Measurements from ENCODE around the gene OR2C1. TPM values are rescaled to one million over a fixed set of nuclear protein-coding genes. Genes with fewer than 3 reads are reported as not detected.
A peak's percentile ranks its signal among the peaks of the same experiment; 100 is the strongest.

Gene OR2C1
- total and polyA plus RNA-seq, 5 experiments from 2014 or later, result 0.39 TPM; not detected in 3

GRCh38 chr16:3356118-3356517, 429 bp downstream of the OR2C1 start:
- POLR2A ChIA-PET, result no interaction called here
- H3K4me1 Mint-ChIP-seq, result peaks cover 0 to 8% (median 4%) of the 10 kb centered on the region in 4 donors
- DNase-seq (no peak), ATAC-seq (no peak)
- H3K27me3 Mint-ChIP-seq, result peaks cover 12 to 27% (median 21%) of the 10 kb centered on the region in 5 donors
- H3K36me3 Mint-ChIP-seq, result peaks cover 6 to 32% (median 24%) of the 10 kb centered on the region in 3 donors
- H3K4me3 Mint-ChIP-seq, result no peak overlapping the region
- H3K27ac Mint-ChIP-seq, result peak overlapping the region in 1 of 10 donors; percentile 57
- peaks cover 0 to 22% (median 12%) of the 10 kb centered on the region in 9 donors for H3K9me3 Mint-ChIP-seq

GRCh38 chr16:3358871-3359270, 3.2 kb downstream of the OR2C1 start:
- POLR2A ChIA-PET, result interaction anchor here (0.7 to 0.8 kb wide), 2 partner anchors 74 to 83 kb away, joined by 3 to 5 read pairs; no protein-coding TSS in a partner anchor
- Mint-ChIP-seq H3K9me3 (peaks cover 0 to 41% (median 13%) of the 10 kb centered on the region in 9 donors), H3K27ac (no peak overlapping the region), H3K27me3 (peaks cover 17 to 31% (median 26%) of the 10 kb centered on the region in 5 donors), H3K4me1 (peaks cover 0 to 6% (median 2%) of the 10 kb centered on the region in 4 donors), H3K4me3 (no peak overlapping the region), H3K36me3 (peaks cover 6 to 36% (median 23%) of the 10 kb centered on the region in 3 donors)
- ATAC-seq, result no peak
- no peak for DNase-seq

- peaks cover 0 to 61% (median 26%) of the 10 kb centered on the region in 9 donors for H3K9me3 Mint-ChIP-seq
Observed at GRCh38 chr16:3362931-3363330, 7.2 kb downstream of the OR2C1 start.

GRCh38 chr16:3363793-3364192, 8.1 kb downstream of the OR2C1 start:
- peak overlapping the region in 4 of 10 donors; percentile 31 to 79 (median 54) for H3K27ac Mint-ChIP-seq
- peaks cover 4 to 32% (median 19%) of the 10 kb centered on the region in 3 donors for H3K36me3 Mint-ChIP-seq
- no peak for ATAC-seq
- peaks cover 4 to 12% (median 6%) of the 10 kb centered on the region in 4 donors for H3K4me1 Mint-ChIP-seq
- peaks cover 13 to 22% (median 20%) of the 10 kb centered on the region in 5 donors for H3K27me3 Mint-ChIP-seq
- peaks cover 0 to 61% (median 26%) of the 10 kb centered on the region in 9 donors for H3K9me3 Mint-ChIP-seq
- DNase-seq, result no peak
- H3K4me3 Mint-ChIP-seq, result peak overlapping the region in 1 of 10 donors; percentile 84
- POLR2A ChIA-PET, result interaction anchor here (1.2 kb wide), 1 partner anchor 37 kb away, joined by 3 read pairs; the partner anchor contains the start of genes ZNF174 and ZSCAN32

More at GRCh38 chr16:3362931-3363330, 7.2 kb downstream of the OR2C1 start:
- peaks cover 13 to 24% (median 20%) of the 10 kb centered on the region in 5 donors for H3K27me3 Mint-ChIP-seq
- POLR2A ChIA-PET, result interaction anchor here (1.2 kb wide), 1 partner anchor 38 kb away, joined by 3 read pairs; the partner anchor contains the start of genes ZNF174 and ZSCAN32
- no peak overlapping the region for H3K4me3 Mint-ChIP-seq
- peaks cover 4 to 12% (median 6%) of the 10 kb centered on the region in 4 donors for H3K4me1 Mint-ChIP-seq
- ATAC-seq (no peak), DNase-seq (no peak)
- no peak overlapping the region for H3K27ac Mint-ChIP-seq
- peaks cover 4 to 32% (median 19%) of the 10 kb centered on the region in 3 donors for H3K36me3 Mint-ChIP-seq

GRCh38 chr16:3364774-3365427, 9.2 kb downstream of the OR2C1 start:
- DNase-seq (peak; percentile 69 to 96 (median 89)), ATAC-seq (peak; percentile 93)
- Mint-ChIP-seq H3K4me3 (peak overlapping the region; percentile 77 to 93 (median 86)), H3K4me1 (peaks cover 4 to 12% (median 6%) of the 10 kb centered on the region in 4 donors), H3K27ac (peak overlapping the region; percentile 84 to 96 (median 92)), H3K36me3 (peaks cover 2 to 31% (median 19%) of the 10 kb centered on the region in 3 donors), H3K27me3 (peaks cover 13 to 19% (median 15%) of the 10 kb centered on the region in 5 donors), H3K9me3 (peaks cover 0 to 61% (median 22%) of the 10 kb centered on the region in 9 donors)
- POLR2A ChIA-PET, result interaction anchor here (0.5 to 2.0 kb wide), 19 partner anchors 9 to 354 kb away, joined by 3 to 27 read pairs (median 4); partner anchors contain the start of genes CLUAP1, NAA60, TIGD7 and ZNF174

- Mint-ChIP-seq H3K4me3 (no peak overlapping the region), H3K36me3 (peaks cover 5 to 29% (median 18%) of the 10 kb centered on the region in 3 donors)
Observed at GRCh38 chr16:3369073-3369472, 13.4 kb downstream of the OR2C1 start.

GRCh38 chr16:3375680-3376079, 20.0 kb downstream of the OR2C1 start:
- H3K27me3 Mint-ChIP-seq, result no peaks in the 10 kb centered on the region
- no peak for ATAC-seq
- POLR2A ChIA-PET, result interaction anchor here (1.4 kb wide), 1 partner anchor 11 kb away, joined by 3 read pairs; no protein-coding TSS in a partner anchor
- peaks cover 18 to 81% (median 57%) of the 10 kb centered on the region in 9 donors for H3K9me3 Mint-ChIP-seq
- DNase-seq, result no peak
- H3K27ac Mint-ChIP-seq, result peak overlapping the region in 1 of 10 donors; percentile 40
- H3K36me3 Mint-ChIP-seq, result peaks cover 20 to 74% (median 66%) of the 10 kb centered on the region in 3 donors
- peaks cover 0 to 3% (median under 1%) of the 10 kb centered on the region in 4 donors for H3K4me1 Mint-ChIP-seq
- H3K4me3 Mint-ChIP-seq, result no peak overlapping the region

More at GRCh38 chr16:3369073-3369472, 13.4 kb downstream of the OR2C1 start:
- H3K4me1 Mint-ChIP-seq, result peaks cover 4 to 12% (median 6%) of the 10 kb centered on the region in 4 donors
- POLR2A ChIA-PET, result no interaction called here
- peaks cover 0 to 33% (median 19%) of the 10 kb centered on the region in 9 donors for H3K9me3 Mint-ChIP-seq
- no peak for DNase-seq
- ATAC-seq, result no peak
- no peaks in the 10 kb centered on the region for H3K27me3 Mint-ChIP-seq
- no peak overlapping the region for H3K27ac Mint-ChIP-seq

- Mint-ChIP-seq H3K9me3 (peaks cover 18 to 99% (median 70%) of the 10 kb centered on the region in 9 donors), H3K36me3 (peaks cover 39 to 90% (median 83%) of the 10 kb centered on the region in 3 donors), H3K4me1 (peaks cover 0 to 4% (median 1%) of the 10 kb centered on the region in 4 donors), H3K27ac (no peak overlapping the region), H3K4me3 (no peak overlapping the region), H3K27me3 (no peaks in the 10 kb centered on the region)
- ATAC-seq, result no peak
- DNase-seq, result no peak
- POLR2A ChIA-PET, result no interaction called here
Observed at GRCh38 chr16:3377917-3378316, 22.2 kb downstream of the OR2C1 start.

- Mint-ChIP-seq H3K36me3 (peaks cover 67 to 92% (median 70%) of the 10 kb centered on the region in 3 donors), H3K27ac (no peak overlapping the region), H3K4me1 (peaks cover 0 to 2% (median under 1%) of the 10 kb centered on the region in 4 donors), H3K4me3 (no peak overlapping the region), H3K9me3 (peaks cover 11 to 96% (median 50%) of the 10 kb centered on the region in 9 donors), H3K27me3 (no peaks in the 10 kb centered on the region)
- POLR2A ChIA-PET, result interaction anchor here (0.7 to 1.3 kb wide), 4 partner anchors 18 to 100 kb away, joined by 3 to 6 read pairs (median 4); partner anchors contain the start of genes ZNF174, ZNF263 and ZSCAN32
- ATAC-seq (no peak), DNase-seq (no peak)
Observed at GRCh38 chr16:3383045-3383448, 27.4 kb downstream of the OR2C1 start.

- Mint-ChIP-seq H3K9me3 (peaks cover 21 to 85% (median 43%) of the 10 kb centered on the region in 9 donors), H3K4me1 (peaks cover 0 to 3% (median 1%) of the 10 kb centered on the region in 4 donors), H3K27ac (peak overlapping the region in 1 of 10 donors; percentile 58), H3K27me3 (no peaks in the 10 kb centered on the region), H3K36me3 (peaks cover 51 to 89% (median 89%) of the 10 kb centered on the region in 3 donors), H3K4me3 (no peak overlapping the region)
- ATAC-seq (no peak), DNase-seq (no peak)
- POLR2A ChIA-PET, result no interaction called here
Observed at GRCh38 chr16:3388325-3388724, 32.6 kb downstream of the OR2C1 start.

- Mint-ChIP-seq H3K27ac (no peak overlapping the region), H3K4me3 (peak overlapping the region in 1 of 10 donors; percentile 18), H3K4me1 (peaks cover 6 to 12% (median 9%) of the 10 kb centered on the region in 4 donors), H3K9me3 (peaks cover 23 to 84% (median 44%) of the 10 kb centered on the region in 9 donors), H3K36me3 (peaks cover 49 to 89% (median 89%) of the 10 kb centered on the region in 3 donors), H3K27me3 (no peaks in the 10 kb centered on the region)
- POLR2A ChIA-PET, result no interaction called here
- DNase-seq (no peak), ATAC-seq (no peak)
Observed at GRCh38 chr16:3389663-3390338, 34.1 kb downstream of the OR2C1 start.

GRCh38 chr16:3400446-3400778, 44.7 kb downstream of the OR2C1 start:
- peak overlapping the region; percentile 82 to 94 (median 90) for H3K27ac Mint-ChIP-seq
- DNase-seq (no peak), ATAC-seq (peak in 1 of 2 donors; percentile 33)
- peaks cover 40 to 56% (median 52%) of the 10 kb centered on the region in 3 donors for H3K36me3 Mint-ChIP-seq
- POLR2A ChIA-PET, result interaction anchor here (0.5 to 4.2 kb wide), 31 partner anchors 8 to 271 kb away, joined by 3 to 41 read pairs (median 5); partner anchors contain the start of genes CLUAP1, NAA60, TIGD7 and ZNF200
- peak overlapping the region; percentile 88 to 97 (median 95) for H3K4me3 Mint-ChIP-seq
- no peaks in the 10 kb centered on the region for H3K27me3 Mint-ChIP-seq
- peaks cover 29 to 70% (median 57%) of the 10 kb centered on the region in 4 donors for H3K4me1 Mint-ChIP-seq
- peaks cover 1 to 54% (median 25%) of the 10 kb centered on the region in 9 donors for H3K9me3 Mint-ChIP-seq

Data from naive thymus-derived CD8-positive, alpha-beta T cell (primary cell).